Hypothalamus (tissue), 51 donors: ENCODE results near the gene INSL3.
"Not testable (repeated sequence)": the region's sequence is repeated elsewhere in the genome, so short reads cannot be mapped to it uniquely, and the experiment has no call there.

Source experiments
- DNase-seq, 51 donors: peaks; one replicate each; lab custom pipeline; 2025; lab: John Stamatoyannopoulos, UW

The INSL3 gene

GRCh38 chr19:17790059-17790780 lies 31.1 kb downstream of the INSL3 start:
- no peak for DNase-seq

- DNase-seq: no peak
Measured at GRCh38 chr19:17788632-17789031, 32.7 kb downstream of the INSL3 start.

- no peak for DNase-seq
Measured at GRCh38 chr19:17787274-17787913, 33.9 kb downstream of the INSL3 start.

- DNase-seq: peak in 38 of 51 donors; percentile 3 to 78 (median 30)
Measured at GRCh38 chr19:17784201-17785008, 36.9 kb downstream of the INSL3 start.

- not testable (repeated sequence) for DNase-seq
Measured at GRCh38 chr19:17783721-17784120, 37.6 kb downstream of the INSL3 start.

GRCh38 chr19:17780781-17781180 lies 40.5 kb downstream of the INSL3 start:
- no peak for DNase-seq

GRCh38 chr19:17778968-17779929 lies 42.1 kb downstream of the INSL3 start:
- peak in 27 of 51 donors; percentile 4 to 62 (median 28) for DNase-seq

GRCh38 chr19:17778251-17778967 lies 42.9 kb downstream of the INSL3 start:
- DNase-seq: peak in 16 of 51 donors; percentile 2 to 39 (median 17)

GRCh38 chr19:17777840-17778239 lies 43.5 kb downstream of the INSL3 start:
- DNase-seq: not testable (repeated sequence)

GRCh38 chr19:17775991-17776803 lies 45.1 kb downstream of the INSL3 start:
- no peak for DNase-seq

- peak in 8 of 51 donors; percentile 4 to 28 (median 6) for DNase-seq
Measured at GRCh38 chr19:17775245-17775927, 45.9 kb downstream of the INSL3 start.

GRCh38 chr19:17772172-17772571 lies 49.1 kb downstream of the INSL3 start:
- DNase-seq: no peak

- no peak for DNase-seq
Measured at GRCh38 chr19:17770613-17771012, 50.7 kb downstream of the INSL3 start.

- no peak for DNase-seq
Measured at GRCh38 chr19:17767559-17767958, 53.8 kb downstream of the INSL3 start.

- peak in 45 of 51 donors; percentile 5 to 79 (median 50) for DNase-seq
Measured at GRCh38 chr19:17766543-17767131, 54.7 kb downstream of the INSL3 start.
